ENCODE results near the gene GLIS1.

GLIS1 gene

GRCh38 chr1:53512807-53513755 lies 225.9 kb downstream of the GLIS1 start:
- in situ Hi-C loops (cut with HindIII; ENCODE audit: low pct_ligation_motif_present, low sequenced_read_pairs), result no loop called here
- Histone ChIP-seq H3K36me3 (replicated peaks) (peaks cover 10% of the 10 kb centered on the region), H3K27ac (peak overlapping the region; percentile 30), H3K4me3 (ENCODE audit: low read depth, low read length) (no peak overlapping the region), H3K27me3 (replicated peaks) (no peaks in the 10 kb centered on the region)
- DNase-seq, result no peak
- no peak for TF ChIP-seq CTCF (IDR thresholded peaks at IDR 0.05; ENCODE audit: low read depth, low read length, missing control alignments)

DNA sequence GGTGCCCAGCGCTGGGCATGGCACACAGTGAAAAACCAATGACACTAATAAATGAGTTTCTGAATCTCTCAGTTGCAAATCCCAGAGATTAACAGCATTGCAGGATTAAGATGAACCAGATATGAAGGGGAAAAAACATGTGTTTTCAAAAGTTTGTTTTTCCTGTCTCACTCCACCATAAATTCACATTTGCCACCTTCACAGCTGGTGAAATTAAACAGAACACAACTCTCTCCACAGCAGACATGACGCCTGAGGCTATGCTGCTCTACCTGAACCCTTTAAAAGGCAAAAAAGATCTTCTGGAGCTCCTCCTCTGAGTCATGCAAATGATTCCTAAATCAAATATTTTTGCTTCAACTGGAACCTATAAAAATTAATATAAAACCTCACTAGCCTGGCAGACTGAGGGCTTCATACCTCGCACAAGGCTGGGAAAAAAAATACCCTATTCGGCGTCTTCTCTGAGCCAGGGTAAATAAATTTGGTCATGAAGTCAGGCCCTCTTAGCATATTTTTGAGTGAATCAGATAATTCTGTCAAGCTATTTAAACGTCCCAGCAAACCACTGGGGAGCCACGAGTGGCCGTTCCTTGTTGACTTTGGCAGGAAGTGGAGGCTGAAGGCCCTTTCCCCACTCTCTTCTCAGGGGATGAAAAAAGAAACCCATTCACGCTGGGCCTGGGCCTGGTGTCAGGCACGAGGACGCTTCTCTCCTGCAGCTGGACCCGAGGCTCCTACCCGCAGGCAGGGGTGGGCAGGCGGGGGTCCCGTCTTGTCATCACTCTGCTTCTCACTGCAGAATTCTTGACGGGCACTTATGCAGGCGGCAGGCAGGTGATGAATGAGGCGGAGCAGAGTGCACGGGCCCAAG lies 226.8 kb downstream of the GLIS1 start:
- Histone ChIP-seq H3K4me3 (ENCODE audit: low read depth, low read length) (no peak overlapping the region), H3K36me3 (replicated peaks) (peaks cover 10% of the 10 kb centered on the region), H3K27me3 (replicated peaks) (no peaks in the 10 kb centered on the region), H3K27ac (peak overlapping the region; percentile 30)
- no peak for TF ChIP-seq CTCF (IDR thresholded peaks at IDR 0.05; ENCODE audit: low read depth, low read length, missing control alignments)
- DNase-seq, result peak; percentile 82
- in situ Hi-C loops (cut with HindIII; ENCODE audit: low pct_ligation_motif_present, low sequenced_read_pairs), result no loop called here

GRCh38 chr1:53511323-53511932 lies 227.5 kb downstream of the GLIS1 start:
- H3K36me3 ChIP-seq (replicated peaks), result peaks cover 10% of the 10 kb centered on the region

GRCh38 chr1:53510215-53510614 lies 228.7 kb downstream of the GLIS1 start:
- Histone ChIP-seq H3K36me3 (replicated peaks) (peaks cover 10% of the 10 kb centered on the region), H3K4me3 (ENCODE audit: low read depth, low read length) (no peak overlapping the region), H3K27me3 (replicated peaks) (no peaks in the 10 kb centered on the region), H3K27ac (no peak overlapping the region)
- no peak for DNase-seq
- in situ Hi-C loops (cut with HindIII; ENCODE audit: low pct_ligation_motif_present, low sequenced_read_pairs), result no loop called here
- TF ChIP-seq CTCF (IDR thresholded peaks at IDR 0.05; ENCODE audit: low read depth, low read length, missing control alignments), result no peak

More at GRCh38 chr1:53511323-53511932, 227.5 kb downstream of the GLIS1 start:
- DNase-seq, result no peak
- Histone ChIP-seq H3K27ac (no peak overlapping the region), H3K27me3 (replicated peaks) (no peaks in the 10 kb centered on the region), H3K4me3 (ENCODE audit: low read depth, low read length) (no peak overlapping the region)
- in situ Hi-C loops (cut with HindIII; ENCODE audit: low pct_ligation_motif_present, low sequenced_read_pairs), result no loop called here
- TF ChIP-seq CTCF (IDR thresholded peaks at IDR 0.05; ENCODE audit: low read depth, low read length, missing control alignments), result no peak

DNA sequence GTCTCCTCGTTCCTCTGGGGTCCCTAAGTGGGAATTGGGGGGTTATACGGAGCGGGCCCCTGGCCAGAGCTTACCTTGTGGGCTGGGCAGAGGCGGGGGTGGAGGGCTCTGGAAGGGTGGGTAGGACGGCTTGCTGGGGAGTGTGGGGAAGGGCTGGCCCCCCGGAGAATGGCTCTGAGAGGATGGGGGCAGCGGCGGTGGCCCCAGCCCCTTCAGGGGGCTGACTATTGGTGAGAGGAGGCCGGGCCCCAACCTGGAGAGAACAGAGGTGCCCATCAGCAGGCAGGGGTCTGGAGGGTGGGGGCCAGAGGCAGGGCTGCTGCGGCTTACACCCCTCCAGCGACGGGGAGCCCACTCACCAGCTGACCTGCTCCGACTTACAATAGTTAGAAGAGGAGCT lies 229.2 kb downstream of the GLIS1 start:
- no peak overlapping the region for H3K4me3 ChIP-seq (ENCODE audit: low read depth, low read length)
- no peak for TF ChIP-seq CTCF (IDR thresholded peaks at IDR 0.05; ENCODE audit: low read depth, low read length, missing control alignments)
- in situ Hi-C loops (cut with HindIII; ENCODE audit: low pct_ligation_motif_present, low sequenced_read_pairs), result no loop called here
- H3K27me3 ChIP-seq (replicated peaks), result no peaks in the 10 kb centered on the region
- no peak for DNase-seq
- no peak overlapping the region for H3K27ac ChIP-seq
- H3K36me3 ChIP-seq (replicated peaks), result peaks cover 10% of the 10 kb centered on the region
